Stimulated activated CD4-positive, alpha-beta T cell treated with anti-CD3 and anti-CD28 coated beads, Interleukin-2, amount 100 ng/mL, for 24 hours (primary cell): ENCODE measurements around the gene CAPNS1.
"Not testable (repeated sequence)": the region's sequence is repeated elsewhere in the genome, so short reads cannot be mapped to it uniquely, and the experiment has no call there.

Source experiments
- DNase-seq, 2 donors: peaks; one replicate each; pipeline ENCODE4 v3.0.0-alpha.2; 2020

Gene CAPNS1

DNA sequence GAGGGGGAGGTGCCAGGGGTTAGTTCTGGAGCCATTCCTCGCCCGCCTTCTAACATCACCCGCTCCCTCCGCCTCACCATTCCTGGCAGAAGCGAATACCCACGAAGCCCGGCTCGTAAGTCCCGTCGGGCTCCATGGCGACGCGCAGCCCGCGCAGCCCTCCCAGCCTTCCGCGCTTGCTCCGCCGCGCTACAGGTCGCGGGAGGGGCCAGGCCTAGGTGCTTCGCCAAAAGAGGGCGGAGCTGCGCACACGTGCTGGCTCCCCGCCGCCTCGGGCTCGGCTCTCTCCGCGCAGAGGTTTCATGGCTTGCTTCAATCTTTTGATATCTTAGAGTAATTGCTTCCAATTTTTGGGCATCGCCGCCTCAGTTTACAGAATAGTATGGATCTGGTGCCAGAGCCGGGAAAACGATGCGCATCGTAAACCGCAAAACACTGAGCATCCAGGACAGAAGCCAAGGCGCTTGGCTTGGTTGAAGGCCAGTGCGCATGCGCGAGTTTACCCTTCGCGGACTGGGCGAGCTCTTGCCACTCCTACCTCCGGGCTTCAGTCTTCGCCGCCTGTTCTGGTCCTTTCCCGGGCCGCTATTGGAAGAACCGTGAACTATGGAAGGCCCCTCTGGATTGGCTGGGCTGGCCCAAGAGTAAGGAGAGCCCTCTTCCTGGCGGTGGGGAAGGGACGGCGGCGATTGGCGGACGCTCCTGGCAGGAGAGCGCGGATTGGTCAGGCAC, 25.0 kb upstream of the CAPNS1 start, which contains the start of gene POLR2I:
Gene POLR2I, minus strand, starts transcription at position 155 of the 732 bp plus-strand sequence. Its CDS starts 19 bp downstream, at position 136.
- DNase-seq = peak; percentile 97 to 98

DNA sequence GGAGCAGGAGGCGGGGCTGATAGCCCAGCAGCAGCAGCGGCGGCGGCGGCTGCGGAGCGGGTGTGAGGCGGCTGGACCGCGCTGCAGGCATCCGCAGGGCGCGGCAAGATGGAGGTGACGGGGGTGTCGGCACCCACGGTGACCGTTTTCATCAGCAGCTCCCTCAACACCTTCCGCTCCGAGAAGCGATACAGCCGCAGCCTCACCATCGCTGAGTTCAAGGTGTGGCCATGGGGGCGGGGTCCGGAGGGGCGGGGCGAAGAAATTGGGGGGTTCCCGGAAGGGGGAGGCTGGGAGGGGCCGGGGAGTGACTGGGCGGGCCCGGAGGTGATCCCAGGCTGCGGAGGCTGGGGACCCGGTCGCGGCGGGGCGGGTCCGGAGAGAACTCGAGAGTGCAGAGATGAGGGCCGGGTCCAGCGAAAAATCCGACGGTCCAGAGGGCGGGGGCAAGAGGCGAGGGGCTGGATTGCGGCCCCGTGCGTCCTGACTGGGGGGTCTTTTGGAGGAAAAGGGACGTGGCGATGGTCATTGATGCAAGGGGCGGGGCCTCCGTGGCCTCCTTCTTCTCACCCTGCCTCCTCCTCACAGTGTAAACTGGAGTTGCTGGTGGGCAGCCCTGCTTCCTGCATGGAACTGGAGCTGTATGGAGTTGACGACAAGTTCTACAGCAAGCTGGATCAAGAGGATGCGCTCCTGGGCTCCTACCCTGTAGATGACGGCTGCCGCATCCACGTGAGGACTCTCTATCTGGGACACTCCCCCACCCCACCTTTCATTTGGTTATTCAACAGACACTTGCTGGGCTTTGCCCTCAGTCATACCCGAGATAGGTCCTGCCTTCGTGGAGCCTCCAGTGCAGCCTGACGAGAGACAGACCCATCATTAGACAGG, 24.2 kb upstream of the CAPNS1 start, which contains the start of gene TBCB:
Gene TBCB, plus strand, starts transcription at position 16 of the 891 bp plus-strand sequence. Its CDS starts 93 bp downstream, at position 109.
- DNase-seq = peak; percentile 93

DNA sequence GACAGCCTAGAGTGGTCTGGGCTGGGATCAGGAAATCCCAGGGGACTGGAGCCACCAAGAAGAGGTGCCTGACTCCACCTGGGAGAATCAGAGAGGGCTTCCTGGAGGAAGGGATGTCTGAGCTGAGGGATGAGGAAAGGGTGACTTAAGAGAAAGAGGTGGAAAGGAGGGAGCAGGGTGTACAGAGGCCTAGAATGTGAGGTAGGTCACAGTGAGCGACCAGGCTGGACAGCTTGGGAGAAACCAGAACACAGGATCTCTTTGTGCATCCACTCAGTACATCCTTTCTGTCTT, 23.6 kb upstream of the CAPNS1 start:
- no peak for DNase-seq

DNA sequence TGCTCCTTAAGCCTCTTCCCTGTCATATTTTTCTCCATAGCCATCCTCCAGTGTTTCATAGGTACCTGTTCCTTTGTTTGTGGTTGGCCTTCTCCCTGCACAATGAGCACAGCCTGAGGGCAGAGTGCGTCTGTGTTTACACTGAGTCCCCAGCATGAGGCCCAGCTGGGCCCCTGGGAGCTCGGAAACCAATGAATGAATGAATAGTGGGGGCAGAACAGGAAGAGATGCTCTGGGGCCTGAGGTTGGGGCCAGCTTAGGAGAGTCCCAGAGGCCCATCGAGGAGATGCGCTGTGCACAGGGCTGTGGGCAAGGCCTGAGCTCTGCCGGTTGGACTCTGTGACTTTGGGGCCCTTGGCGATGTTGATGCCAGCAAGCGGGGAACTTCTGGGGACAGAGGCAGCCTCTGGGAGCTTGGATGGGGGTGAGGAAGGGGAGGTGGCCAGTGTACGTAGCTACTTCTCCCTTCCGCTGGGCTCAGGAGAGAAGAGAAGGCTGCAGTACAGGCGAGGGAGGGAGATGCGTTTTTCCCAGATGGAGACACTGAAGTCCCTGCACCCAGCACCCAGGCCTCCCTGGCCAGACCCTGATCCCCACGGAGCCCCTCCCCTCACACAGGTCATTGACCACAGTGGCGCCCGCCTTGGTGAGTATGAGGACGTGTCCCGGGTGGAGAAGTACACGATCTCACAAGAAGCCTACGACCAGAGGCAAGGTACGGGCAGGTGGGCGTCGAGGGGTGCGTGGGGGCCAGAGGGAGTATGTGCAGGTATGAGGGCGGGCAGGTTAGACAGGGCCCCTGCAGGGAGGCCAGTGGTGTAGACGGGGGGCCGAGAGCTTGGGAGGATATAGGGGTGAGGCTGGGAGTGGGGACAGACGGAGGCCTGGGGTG, 19.5 kb upstream of the CAPNS1 start:
- no peak for DNase-seq

DNA sequence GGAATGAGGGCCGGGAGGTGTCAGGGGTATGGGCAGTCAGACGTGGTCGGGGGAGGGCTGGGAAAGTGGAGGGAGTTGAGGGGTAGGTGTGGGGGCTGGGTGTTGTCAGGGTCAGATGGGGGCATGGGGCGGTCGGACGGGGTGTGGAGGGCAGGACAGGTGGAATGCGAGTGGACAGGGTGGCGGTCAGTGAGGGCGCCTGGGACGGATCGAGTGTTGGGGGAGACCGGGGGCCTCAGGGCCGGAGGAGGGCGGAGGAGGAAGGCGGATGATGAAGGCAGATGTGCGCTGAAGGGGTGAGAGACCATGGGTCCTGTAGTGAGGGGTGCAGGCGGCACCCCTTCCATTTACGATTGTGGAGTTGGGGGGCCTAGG, 18.9 kb upstream of the CAPNS1 start:
- no peak for DNase-seq

DNA sequence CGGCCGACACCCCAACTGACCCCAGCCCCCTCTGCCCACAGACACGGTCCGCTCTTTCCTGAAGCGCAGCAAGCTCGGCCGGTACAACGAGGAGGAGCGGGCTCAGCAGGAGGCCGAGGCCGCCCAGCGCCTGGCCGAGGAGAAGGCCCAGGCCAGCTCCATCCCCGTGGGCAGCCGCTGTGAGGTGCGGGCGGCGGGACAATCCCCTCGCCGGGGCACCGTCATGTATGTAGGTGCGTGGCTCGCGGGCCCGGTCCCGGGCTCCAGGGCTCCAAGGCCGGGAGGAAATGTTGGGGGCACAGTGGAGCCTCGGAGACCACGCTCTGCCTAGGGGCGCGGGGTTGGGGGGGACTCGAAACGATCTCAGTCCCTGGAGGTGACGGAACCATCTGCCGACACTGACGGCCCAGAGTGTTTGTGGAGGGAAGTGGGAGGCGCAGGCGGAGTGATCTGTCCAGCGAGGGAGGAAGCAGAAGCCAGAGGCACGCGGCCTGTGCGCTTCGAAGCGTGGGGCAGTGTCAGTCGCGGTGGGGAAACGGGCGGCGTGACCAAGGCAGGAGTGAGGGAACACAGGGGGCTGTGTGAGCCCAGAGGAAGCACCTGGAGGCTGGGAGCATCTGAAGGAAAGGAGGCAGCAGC, 18.3 kb upstream of the CAPNS1 start:
- DNase-seq = no peak

DNA sequence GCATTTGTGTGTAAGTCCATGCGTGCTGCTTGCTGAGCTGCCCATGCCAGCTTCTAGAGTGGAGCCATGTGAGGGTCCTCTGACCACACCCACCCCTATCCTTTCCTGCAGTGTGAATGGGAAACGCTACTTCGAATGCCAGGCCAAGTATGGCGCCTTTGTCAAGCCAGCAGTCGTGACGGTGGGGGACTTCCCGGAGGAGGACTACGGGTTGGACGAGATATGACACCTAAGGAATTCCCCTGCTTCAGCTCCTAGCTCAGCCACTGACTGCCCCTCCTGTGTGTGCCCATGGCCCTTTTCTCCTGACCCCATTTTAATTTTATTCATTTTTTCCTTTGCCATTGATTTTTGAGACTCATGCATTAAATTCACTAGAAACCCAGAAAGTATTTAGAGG, 14.3 kb upstream of the CAPNS1 start:
- DNase-seq = no peak

DNA sequence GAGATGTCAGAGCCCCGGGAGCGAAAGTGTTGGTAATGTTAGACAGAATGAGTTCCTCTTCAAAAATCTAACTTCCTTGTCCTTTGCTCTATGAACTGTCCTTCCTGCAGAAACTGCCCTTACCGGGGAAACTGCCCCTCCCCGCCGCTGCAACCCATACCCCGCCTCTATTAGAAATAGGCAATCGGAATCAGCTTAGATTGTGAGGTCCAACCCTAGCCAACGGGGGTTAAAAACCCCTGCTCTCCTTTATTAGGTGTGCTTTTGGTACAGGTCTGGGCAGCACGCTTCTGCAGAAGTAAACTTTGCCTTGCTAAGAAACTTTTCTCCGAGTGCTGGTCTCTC, 11.5 kb upstream of the CAPNS1 start:
- no peak for DNase-seq

DNA sequence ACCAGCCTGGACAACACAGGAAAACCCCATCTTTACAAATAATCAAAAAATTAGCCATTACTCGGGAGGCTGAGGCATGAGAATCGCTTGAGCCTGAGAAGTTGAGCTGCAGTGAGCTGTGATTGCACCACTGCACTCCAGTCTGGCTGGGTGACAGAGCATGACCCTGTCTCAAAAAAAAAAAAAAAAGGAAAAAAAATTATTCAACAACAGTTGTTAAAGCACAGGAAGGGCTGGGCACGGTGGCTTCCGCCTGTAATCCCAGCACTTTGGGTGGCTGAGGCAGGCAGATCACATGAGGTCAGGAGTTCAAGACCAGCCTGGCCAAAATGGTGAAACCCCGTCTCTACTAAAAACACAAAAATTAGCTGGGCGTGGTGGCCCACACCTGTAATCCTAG, 8.6 kb upstream of the CAPNS1 start:
- not testable (repeated sequence) for DNase-seq

DNA sequence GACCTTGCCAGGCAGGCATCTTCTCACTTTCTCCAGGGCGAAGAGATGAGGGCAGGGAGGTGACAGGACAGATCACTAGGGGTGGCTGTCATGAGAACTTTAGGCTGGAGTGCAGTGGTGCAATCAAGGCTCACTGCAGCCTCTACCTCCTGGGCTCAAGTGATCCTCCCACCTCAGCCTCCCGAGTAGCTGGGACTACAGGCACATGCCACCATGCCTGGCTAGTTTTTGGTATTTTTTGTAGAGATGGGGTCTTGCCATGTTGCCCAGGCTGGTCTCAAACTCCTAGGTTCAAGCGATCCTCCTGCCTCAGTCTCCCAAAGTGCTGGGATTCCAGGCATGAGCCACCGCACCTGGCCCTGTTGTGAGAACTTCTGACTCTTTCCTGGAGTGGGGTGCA, 5.0 kb upstream of the CAPNS1 start:
- DNase-seq = not testable (repeated sequence)

DNA sequence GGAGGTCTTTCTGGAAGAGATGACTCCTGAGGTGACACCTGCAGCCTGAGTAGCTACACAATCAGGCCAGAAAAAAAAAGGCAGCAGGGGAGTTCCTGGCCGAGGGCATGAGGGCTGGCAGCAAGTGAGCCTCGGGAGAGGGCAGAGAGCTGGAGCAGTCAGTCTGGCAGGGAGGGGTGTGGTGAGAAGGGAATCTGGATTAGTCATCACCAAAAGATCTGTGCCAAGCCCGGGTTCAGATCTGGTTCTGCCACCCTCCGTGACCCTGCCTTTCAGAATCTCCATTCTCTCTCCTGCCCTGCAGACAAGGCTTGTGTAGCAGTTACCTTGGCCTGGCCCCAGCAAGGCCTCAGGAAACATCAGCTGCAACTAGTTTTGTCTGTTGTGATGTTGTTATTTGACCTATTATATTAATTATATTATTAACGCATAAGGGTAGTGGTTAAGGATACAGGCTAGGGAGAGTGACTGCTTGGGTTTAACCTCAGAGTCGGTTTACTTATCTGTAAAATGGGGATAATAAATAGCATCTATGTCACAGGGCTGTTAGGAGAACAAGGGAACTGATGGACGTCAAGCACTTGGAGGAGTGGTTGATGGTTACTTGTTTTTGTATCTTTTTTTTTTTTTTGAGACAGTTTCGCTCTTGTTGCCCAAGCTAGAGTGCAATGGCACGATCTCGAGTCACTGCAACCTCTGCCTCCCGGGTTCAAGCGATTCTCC, 2.7 kb upstream of the CAPNS1 start:
- DNase-seq = no peak

DNA sequence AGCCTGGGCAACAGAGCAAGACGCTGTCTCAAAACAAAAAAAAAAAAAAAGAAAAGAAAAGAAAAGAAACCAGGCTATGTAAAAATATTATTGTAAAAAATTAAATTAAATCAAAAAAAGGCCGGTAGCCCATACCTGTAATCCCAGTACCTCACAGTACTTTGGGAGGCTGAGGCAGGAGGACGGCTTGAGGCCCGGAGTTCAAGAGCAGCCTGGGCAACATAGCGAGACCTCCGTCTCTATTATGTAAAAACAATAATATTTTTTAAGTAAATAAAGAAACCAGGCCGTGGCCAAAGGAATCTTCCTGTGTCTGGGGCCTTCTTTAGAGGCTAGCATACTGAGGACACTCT, 770 bp upstream of the CAPNS1 start:
- no peak for DNase-seq

DNA sequence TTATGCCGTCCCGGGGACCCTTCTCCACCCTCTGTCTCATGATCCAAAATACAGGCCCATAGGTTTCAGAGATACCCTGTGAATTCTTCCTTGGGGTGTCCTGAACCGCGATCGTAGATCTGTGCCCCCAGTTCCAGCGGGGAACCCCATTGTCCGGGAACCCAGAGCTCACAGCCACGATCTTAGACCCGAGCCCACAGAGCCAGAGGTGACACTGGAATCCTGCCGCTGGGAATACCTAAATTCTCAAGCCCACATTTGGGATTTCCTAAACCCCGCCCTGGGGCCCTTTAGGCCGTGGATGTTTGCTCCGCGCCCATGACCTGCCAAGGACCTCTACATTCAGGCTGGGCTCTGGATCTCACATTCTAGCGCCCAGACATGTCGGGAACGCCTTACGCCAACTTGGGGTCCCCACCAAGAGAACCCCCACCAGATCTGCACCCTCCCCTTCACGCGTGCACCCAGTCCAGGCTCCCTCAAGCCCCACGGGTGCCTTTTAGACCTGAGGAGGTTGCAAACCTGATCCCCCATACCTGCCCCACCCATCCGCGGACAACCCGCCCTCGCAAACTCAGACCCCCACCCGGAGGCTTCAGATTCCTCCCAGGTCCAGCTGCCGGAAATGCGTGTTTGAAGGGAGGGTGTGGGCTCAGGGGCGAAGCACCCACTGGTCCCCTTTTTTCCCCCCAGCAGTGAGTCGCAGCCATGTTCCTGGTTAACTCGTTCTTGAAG, 605 bp downstream of the CAPNS1 start:
- DNase-seq = peak; percentile 42 to 58

DNA sequence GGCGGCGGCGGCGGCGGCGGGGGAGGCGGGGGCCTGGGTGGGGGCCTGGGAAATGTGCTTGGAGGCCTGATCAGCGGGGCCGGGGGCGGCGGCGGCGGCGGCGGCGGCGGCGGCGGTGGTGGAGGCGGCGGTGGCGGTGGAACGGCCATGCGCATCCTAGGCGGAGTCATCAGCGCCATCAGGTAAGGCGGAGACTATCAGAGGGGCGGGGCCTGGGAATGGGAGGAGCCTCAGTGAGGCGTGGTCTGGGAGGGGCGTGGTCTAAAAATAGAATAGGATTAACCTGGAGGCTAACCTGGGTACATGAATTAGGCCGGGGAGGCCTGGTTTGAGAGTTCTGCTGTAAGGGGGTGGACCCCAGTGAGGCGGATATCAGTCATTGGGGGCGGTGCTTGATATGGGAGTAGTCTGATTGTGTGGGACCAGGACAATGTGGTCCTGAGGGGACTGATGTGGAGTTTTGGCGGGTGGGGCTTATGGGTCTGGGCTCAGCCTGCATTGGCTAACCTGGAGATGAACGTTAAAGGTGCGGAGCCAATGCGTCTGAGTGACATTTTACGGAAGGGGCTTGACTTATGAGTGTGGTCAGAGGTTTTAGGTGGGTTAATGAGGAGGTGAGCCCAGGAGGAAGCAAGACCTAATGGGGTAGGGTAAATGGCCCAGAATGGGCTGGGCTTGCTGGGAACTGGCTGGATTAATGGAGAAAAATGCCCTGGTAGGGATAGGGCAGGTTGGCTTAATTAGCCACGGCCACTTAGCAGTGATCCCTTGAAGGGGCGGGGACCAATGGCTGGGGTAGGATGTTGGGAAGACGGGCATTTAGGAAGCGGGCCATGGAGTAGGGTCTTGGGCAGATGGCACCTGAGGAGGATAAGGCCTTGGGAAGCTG, 1.4 kb downstream of the CAPNS1 start:
- DNase-seq = peak; percentile 92

DNA sequence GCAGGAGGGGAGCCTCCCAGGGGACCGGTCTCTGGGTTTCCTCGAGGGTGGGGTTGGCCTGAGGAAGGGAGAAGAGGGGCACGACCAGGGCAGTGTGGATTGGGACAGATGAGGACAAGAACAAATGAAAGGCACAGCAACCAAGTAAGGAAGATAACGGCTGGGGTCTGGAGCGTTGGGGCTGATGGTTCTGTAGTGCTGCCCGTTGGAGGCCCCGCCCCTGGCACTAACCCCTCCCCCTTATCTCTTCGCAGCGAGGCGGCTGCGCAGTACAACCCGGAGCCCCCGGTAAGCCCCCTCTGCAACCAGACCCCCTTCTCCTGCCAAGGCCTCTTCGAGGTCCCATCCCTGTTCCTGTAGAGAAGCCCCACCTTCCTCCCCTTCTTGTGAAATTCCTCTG, 2.2 kb downstream of the CAPNS1 start:
- no peak for DNase-seq

DNA sequence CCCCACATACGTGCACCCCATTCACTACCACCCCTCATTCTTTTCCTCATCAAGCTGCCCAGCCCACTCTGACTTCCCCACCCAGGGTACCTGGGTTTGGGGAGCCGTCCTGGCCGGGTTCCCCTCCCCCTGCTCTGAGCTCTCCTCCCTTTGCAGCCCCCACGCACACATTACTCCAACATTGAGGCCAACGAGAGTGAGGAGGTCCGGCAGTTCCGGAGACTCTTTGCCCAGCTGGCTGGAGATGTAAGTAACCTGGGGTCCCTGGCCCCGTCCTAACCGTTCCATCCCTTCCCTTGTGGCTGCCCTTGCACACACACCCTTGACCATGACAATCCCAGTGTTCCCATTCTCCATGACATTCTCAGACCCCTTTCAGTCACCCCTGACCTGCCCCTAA, 2.6 kb downstream of the CAPNS1 start:
- no peak for DNase-seq

DNA sequence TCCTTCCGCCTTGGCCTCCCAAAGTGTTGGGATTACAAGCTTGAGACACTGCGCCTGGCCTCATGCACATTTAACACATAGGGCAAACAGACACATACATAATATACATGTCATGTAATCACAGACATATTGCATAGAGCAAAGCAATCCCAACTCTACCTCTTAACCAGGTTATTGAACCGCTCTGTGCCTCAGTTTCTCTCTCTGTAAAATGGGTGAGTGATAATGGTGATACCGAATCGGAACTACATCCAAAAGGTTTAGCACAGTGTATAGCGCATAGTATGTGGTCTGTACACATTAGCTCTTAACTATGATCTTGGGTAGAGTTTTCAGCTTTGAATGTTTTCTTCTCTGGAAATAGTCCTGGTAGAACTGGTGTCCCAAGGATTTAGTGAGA, 4.8 kb downstream of the CAPNS1 start:
- DNase-seq = no peak

DNA sequence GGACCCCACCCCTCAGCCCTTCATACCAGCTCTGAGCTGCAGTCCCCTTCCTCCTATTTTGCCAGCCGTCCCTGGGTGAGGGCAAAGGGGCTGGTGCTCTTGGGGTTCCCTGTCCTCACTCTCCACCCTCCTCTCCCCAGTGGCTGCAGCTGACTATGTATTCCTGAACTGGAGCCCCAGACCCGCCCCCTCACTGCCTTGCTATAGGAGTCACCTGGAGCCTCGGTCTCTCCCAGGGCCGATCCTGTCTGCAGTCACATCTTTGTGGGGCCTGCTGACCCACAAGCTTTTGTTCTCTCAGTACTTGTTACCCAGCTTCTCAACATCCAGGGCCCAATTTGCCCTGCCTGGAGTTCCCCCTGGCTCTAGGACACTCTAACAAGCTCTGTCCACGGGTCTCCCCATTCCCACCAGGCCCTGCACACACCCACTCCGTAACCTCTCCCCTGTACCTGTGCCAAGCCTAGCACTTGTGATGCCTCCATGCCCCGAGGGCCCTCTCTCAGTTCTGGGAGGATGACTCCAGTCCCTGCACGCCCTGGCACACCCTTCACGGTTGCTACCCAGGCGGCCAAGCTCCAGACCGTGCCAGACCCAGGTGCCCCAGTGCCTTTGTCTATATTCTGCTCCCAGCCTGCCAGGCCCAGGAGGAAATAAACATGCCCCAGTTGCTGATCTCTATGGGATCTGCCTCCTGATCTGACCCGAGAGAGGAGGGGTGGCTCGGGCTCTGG, 10.0 kb downstream of the CAPNS1 start:
- DNase-seq = no peak

DNA sequence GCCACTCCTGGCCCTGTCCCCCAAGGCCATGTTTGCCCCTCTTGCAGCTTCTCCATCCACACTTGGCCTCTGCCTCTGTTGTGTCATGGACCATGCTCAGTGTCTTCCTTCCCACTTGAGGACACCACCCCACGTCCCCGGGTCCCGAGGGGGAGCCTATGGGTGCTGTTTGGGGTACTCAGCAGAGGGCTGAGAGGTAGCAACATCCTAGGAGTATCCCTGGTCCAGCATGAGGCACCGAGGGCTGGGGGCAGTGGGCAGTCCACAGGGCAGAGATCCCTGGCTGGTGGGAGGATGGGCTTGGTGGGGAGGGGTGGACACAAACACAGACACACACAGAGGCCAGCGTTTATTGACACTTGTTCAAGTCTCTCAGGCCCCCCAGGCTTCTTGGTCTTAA, 10.7 kb downstream of the CAPNS1 start:
- no peak for DNase-seq
